HPDE6-E6E7 (cell line): ENCODE measurements around the gene UMPS.

ENCODE experiments used
- DNase-seq: peaks from one replicate; pipeline ENCODE4 v3.0.0; 2011; ENCODE audit warnings: missing footprints; ENCODE audit errors: extremely low spot score

Gene UMPS

DNA sequence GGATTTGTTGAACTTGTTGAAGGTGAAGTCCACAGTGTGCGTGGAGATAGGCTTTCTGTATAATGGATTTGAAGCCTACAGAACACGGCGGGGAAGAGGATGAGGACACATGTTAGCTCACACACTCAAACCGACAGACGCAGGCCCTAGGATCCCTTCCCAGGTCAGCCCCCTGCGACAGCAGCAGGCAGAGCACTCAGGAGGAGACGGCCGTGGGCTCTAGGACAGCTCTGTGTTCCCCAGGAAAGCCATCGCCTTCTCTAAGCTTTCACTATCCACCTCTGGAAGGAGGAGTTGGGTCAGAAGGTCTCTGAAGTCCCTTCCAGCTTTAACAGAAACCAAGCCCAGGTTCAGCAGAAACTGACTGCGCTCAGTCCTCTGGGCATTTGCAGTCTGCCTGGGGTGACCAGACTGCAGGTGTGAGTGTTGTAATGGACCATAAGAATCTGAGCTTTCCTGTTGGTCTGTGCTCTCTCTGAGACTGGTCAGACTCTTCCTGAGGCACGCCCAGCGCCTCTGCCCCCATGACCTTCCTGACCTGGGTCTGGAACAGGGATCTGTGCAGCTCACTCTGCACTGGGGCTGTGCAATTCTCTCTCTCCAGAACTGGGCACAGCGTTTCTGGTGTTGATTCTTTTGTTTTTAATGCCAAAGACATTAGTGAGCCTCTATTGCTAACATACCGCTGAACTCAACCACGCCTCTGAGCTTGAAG is 33.5 kb downstream of the UMPS start:
- DNase-seq = no peak

DNA sequence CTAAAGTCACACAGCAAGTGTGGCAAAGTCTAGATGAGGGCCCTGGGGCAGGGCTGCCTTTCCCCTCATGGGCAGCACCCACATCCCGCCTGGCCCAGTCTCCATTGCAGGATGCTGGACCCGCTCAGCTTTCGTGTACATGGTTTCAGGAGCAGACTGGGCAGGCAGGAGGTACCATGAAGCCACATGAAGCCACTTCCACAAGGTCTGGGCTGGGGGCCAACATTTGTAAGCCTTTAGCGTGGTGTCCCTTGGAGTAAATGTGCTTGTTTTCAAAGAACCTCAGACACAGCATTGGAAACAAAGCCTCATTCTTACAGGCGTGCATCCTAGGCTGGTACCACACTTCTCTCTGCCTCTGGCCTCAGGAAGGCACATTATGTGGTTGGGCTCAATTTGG is 34.5 kb downstream of the UMPS start:
- no peak for DNase-seq

DNA sequence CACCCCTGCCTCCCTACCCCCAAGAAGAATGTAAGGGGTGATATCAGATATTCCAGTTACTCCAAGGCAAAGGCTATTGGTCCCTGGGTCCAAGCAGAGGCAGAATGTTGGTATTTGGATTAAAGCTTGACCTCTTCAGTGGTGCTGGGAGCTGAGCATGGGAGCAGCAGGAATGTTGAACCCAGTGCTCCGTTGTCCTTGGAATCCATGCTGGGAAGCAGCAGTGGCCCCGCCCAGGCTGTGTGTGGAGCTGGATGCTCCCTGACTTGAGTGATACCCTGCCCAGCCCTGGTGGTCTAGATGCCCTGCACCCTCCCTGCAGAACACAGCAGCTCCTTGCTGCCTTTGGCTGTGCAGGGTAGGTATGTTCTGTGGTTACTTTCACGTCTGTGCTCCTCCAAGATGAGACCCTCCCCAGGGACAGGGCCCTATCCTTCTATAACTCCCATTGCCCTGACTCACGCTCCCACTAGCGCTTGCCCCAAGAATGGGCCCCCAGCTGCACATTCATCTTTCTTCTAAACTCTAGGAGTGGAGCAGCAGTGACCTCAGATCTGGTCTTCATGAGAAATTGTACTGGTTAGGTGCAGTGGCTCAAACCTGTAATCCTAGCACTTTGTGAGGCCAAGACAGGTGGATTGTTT is 35.1 kb downstream of the UMPS start:
- DNase-seq = no peak

DNA sequence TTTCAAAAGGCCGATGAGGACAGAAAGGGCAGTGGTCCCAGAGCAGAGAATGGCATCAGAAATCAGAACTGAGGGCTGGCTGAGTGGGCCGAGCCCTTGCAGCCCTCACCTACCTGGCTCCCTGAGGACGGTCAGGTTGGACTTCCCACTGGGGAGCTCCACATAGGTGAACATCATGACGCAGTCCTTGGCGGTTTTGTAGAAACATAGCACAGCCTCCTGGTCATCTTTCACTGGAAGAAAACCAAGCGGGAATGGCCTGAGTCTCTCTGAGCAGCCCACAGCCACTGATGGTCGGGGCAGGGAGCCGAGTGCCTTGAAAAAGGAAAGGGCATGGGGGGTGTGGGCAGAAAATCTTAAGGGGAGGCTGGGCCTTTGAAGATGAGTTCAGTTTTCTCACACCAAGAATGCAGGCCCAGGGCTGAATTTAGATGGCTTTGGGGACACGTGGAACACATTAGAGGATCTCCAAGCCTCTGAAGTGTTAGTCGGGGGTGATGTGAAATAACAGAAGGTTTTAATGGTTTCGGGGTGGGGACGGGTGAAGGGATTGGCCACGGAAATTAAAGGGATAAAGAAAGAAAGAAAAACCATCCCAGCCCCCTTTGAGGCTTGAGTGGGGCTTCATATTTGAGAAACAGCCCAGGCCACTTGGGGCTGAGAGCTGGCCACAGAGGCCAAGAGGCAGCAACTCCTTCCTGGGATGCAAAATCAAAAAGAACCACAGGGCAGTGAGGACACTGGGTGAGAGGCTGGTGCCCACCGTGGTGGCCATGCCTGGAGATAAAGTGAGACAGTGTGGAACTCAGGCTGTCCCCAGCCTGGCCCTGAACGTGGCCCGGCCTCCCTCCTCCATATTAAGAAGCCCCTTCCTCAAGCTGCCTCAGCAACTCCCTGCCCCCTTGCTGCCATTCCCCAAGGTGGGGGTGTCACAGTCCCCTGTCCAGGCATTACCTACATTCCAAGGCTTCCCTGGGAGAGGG is 36.2 kb downstream of the UMPS start:
- DNase-seq = no peak

DNA sequence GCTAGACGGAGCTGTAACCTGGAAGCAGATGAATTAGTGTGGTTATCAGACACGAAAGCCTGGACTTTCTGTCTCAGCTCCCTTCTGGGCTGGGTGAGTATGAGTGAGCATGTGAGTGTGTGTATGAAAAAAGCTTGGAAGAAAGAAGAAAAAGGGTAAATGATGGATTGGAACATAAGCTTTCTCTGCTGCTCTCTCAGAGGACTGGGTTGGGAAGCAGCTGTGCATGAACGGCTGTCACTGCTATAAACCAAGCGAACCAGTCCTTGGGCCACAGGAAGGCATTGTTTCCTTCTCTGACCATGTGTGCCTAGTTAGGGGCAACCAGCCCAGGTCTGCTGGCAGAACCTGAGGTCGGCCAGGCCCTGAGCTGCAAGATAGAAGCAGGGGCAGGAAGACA is 37.0 kb downstream of the UMPS start:
- DNase-seq = no peak

DNA sequence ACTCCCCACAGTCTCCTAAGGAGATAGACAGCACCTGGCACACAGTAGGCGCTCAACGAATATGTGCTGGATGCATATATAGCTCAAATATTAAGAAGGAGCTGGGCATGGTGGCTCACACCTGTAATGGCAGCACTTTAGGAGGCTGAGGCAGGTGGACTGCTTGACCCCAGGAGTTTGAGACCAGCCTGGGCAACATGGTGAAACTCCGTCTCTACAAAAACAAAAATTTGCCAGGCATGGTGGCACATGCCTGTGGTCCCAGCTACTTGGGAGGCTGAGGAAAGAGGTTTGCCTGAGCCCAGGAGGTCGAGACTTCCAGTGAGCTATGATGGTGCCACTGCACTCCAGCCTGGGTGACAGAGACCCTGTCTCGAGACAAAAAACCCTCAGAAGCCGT is 37.4 kb downstream of the UMPS start:
- no peak for DNase-seq

DNA sequence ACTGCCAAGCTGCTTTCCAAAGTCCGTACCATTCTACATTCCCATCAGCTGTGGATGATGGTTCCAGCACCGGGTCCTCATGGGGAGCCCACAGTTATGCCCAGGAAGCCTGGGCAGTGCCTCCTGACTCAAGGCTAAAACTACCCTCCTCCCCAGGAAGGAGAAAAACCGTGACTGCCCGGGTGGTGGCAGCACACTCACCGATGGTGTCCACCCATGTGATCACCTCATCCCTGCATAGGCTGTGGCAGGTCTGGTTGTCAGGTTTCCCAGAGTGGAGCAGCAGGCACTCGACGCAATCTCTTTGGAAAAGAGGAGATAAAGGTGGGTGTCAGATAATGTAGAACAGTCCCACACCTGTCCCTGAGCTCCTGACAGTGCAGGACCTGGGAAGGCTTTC is 38.6 kb downstream of the UMPS start:
- peak; percentile 73 for DNase-seq

DNA sequence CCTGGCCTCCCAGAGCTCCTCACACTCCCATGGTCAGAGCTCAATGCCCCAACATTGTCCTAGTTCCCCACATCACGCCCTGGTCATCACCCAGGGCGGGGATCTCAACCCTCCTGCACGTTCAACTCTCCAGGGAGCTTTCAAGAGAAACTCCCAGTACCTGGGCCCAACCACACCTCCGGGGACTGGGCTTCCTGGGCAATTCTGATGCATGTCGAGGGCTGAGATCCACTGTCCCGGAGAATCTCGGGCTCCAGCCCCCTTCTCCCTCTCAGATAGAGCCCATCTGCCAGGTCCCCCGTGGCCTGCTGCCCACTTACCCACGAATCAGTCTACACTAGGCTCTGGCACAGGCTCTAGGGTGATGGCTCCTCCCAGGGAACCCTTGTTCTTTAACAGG is 39.2 kb downstream of the UMPS start:
- DNase-seq = no peak

DNA sequence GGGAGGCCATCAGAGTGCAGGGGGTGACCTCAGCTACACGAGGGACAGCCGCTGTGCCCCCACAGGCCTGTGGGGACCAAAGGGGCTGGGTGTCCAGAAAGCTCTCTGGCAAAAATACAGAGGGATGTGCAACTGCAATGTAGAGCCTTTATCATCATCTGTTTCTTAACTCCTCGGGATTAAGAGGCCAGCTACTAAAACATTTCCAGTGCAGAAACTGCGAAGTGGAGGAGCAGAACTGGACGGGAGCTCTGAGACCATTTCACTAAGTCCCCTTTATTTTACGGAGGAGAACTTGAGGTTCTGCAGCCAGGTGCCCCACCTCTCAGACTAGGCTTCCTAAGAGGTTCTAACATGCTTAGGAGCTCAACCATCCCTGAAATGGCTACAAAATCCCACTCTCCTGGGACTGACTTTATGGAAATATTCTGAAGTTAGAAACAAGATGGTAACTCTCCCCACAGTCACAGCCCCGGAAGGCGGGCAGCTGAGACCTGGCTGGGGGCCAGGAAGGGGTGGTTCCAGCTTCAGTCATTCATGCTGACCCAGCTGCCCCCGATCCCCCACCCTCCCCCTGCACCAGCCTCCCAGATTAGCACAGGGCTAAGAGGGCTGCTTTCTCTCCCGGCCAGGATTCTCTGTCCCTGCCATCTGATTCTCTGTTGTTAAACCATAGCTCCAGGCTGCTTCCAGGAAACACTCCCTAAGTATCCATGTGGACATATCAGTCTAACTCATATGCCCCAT is 40.3 kb downstream of the UMPS start:
- DNase-seq = no peak

DNA sequence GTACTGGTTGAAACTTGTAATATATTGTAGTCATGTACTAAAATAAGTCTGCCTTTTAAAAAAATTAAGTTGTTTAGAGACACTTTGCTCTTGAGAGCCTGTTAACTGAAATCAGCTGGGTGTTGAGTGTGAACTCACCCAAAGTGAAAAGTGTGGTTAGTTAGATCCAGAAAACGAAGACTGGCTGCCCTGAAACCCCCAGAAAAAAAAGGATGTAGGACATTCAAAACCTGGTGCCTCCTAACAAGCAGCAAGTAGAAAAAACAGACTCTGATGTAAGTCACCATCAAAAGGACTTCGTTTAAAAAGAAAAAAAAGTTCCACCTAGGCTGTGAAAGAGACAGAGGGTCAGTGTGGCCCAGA is 40.8 kb downstream of the UMPS start:
- DNase-seq = no peak

DNA sequence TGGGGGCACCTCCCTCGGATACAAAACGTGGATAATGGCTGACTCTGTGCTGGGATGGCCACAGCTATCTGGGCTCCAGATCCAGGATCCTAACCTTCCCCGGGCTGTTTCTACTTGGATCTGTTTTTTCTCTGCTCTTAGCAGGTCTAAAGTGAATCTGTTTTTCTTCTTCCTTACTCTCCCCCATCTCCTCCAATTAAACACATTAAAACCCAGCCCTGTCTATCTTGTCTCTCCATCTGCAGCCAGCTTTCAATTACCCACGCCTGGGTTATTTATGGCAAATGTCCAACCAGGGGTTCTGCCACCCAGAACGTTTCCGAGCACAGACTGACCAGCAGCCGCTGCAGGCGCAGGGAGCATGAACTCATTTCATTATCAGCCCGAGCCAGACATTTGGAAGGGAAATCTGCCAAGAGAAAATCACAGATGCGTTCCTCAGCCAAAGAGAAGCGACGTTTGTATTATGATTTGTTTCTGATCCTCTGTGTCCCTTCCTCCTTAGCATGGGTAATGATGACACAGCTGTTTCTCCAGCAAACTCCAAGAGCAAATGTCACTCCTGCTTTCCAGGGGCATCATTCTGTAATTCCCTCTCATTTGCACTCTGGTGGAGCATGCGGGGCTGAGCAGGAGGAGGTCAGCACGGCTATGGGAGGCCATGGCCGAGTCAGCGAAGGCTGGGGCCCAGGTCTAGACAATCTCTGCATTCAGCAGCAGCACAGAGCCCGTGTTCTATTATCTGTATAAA is 42.0 kb downstream of the UMPS start:
- no peak for DNase-seq

DNA sequence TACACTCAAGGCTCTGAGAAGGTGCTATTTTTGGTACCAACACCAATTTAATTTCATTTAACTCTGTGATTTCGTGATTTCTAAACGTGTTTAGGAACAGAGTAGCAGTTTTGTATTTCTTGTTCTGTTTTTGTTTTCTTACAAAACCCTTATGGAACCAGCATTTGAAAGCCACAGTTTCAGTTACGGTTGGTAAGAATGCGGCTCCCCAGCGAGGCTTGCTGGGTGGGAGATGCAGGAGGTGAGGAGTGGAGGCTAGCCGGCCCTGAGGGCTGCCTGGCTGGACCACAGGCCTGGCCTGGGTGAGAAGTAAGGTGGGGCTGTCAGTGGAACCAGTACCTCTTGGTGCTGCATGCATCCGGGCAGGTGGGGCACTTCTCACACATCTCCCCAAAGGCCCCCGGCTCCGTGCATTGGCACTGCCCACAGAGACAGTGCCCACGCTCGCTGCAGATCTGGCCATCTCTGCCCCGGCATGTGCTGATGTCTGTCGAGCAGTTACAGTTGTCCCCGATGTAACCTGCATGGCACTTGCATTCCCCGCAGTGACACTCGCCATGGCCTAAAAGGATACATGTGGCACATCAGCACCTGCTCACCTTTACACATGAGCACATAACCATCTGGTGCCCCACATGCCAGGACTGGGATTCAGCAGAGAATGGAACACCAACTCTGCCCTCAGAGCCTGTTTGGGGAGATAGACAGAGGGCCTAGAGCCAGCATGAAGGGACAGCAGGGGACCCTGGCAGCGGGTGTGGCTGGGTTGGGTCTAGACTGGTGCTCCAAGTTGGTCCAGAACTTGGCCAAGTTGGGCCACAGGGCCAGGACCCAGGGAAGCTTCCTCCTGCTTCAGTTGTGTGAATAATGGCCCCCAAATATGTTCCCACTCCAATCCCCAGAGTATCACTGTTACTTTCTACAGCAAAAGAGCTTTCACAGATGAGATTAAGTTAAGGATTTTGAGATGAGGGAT is 43.4 kb downstream of the UMPS start:
- no peak for DNase-seq

DNA sequence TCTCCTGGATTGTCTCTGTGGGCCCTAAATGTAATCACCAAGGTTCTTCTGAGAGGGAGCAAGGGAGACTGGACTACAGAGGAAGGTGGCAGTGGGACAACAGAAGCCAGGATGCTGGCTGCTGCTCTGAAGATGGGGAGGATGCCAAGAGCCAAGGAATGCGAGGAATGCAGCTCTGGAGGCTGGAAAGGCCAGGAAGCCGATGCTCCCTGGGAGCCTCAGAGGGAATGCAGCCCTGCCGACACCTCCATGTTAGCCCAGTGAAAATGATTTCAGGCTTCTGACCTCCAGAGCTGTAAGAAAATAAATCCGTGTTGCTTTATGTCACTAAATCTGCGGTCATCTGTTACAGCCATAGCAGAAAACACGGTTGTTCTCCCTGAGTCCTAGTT is 44.1 kb downstream of the UMPS start:
- DNase-seq = no peak

DNA sequence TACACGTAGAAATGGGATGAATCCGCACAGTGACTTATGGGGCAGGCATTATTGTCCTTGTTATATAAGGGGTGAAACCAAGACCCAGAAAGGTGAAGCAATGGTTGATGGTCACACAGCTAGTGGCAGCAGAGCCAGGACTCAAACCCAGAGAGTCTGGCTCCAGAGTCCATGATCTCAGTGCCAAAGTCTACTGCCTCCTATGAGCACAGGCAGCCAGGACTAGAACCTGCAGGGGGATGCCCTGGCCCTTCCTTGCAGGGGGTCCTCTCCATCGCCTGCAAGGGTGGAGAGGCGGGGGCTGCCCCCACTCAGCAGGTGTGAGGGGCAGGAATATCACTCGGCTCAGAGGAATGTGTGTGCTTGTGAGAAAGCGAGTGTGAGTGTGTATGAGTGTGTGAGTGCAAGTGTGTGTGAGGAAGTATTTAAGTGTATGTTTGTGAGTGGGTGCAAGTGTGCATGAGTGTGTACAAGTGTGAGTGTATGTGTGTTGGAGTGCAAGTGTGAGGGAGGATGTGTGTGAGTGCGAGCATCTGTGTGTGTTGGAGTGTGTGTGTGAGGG is 44.7 kb downstream of the UMPS start:
- no peak for DNase-seq

DNA sequence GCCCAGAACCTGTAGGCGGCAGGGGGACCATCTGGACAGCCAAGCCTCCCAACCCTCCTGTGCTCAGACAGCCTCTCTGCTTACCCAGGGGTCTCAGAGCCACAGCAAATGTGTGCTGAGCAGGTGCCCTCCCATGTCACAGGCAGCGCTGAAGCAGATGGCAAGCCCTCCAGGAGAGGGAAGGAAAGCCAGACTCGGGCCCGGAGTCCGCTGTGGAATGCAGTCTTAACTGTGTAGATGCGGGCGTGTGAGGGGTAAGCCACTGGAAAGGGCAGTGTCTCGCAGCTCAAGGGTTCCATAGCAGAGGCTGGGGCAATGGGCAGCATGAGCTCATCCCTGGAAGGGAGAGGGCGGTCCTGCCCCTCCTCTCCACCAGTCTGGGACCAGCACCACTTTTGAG is 45.6 kb downstream of the UMPS start:
- no peak for DNase-seq

DNA sequence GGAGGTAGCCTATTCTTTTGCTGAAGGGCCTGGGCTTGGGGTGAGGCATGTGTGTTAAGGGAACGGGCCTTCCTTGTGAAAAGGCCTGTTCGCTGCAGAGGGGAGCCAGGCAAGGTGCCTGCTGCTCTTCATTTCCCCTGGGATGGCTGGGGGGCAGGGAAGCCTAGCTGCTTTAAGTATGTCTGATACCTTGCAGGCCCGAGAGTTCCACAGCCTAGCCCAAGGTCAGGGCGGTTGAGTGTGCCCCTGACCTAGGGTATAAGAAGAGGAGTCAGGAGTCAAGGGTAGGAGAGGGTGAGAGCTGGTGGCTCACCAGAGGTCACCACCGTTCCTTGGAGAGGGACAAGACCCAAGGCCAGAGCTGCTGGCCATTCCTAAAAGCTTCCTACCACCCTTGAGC is 46.6 kb downstream of the UMPS start:
- DNase-seq = no peak

DNA sequence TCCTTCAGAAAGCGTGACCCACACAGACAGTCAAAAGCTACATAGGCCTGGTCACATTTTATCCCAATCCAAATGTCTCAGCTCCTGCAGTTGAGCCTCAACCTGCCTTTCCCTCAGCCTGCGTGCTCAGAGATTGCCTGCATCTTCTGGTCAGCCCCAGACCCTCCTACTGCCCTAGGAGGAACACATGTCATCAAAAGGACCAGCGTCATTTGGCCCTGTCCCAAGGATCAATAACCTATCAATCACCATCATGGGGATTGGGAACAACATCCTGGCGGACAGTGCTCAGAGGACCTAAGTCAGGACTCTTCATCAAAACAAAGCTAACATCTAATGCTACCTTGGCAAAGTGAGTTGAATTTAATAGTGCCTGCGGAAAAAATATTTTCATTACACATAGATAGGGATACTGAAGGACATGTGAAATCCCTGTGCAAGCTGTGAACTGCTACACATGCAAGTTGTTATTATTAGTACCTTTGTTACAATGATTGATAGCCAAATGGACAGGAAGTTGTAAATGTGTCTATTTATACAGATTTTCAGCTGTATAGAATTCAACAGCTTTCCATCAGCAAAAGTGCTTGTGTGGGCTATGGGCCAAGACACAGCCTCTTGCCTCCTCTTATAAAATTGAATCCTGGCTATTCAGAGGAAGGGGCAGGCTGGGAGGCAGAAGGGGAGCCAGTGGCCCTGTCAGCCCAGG is 47.7 kb downstream of the UMPS start:
- no peak for DNase-seq

DNA sequence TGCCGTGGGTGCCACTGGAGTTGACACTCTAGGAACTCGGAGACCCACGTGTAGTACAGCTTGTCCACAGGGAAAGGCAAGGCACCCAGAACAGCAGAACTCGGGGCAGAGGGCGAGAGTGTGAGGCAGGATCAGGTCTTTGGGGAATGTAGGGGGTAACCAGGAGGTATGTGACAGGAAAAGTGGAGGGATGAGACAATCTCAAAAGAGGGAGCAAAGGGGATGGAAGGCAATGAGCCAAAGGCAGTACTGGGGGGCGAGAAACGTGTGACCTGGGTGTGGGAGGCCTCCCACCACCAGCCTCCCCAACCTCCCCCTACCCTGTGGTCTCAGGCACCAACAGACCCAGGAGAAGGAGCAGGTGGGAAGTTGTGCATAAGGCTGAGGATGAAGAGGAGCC is 48.9 kb downstream of the UMPS start:
- DNase-seq = no peak

DNA sequence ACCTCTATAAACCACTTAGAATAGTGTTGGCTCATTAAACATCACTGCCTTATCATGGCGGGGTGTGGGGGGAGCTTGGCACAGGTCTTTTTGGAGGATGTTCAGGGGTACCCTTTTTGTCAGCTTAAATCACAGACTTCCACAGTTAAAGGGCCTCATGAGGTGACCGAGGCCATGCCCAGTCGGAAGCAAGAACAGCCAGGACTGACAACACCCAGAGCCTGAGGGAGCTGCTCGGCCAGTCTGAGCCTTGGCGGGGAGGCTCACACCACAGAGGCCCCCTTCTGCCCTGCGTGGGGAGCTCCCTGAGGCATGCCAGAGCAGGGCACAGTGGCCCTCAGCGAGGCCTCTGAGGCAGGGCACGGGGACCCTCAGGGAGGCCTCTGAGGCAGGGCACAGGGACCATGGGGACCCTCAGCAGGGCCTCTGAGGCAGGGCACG is 49.5 kb downstream of the UMPS start:
- no peak for DNase-seq
